Keratinocyte (primary cell): ENCODE measurements around the gene MINK1. TPM values are rescaled to one million over a fixed set of nuclear protein-coding genes. Genes with fewer than 3 reads are reported as not detected.

Experiments
- DNase-seq: peaks from one replicate; pipeline ENCODE4 v3.0.0-alpha.2; 2011; ENCODE audit warnings: low read depth, missing footprints, low spot score
- FAIRE-seq: peaks from 2 replicates; lab custom pipeline; 2011; peaks lifted over from hg19 to GRCh38; lab: Jason Lieb, UNC
- H2AFZ ChIP-seq: 2 replicates; pipeline ENCODE4 v1.6.0; 2012; ENCODE audit warnings: low read length, control low read depth, inconsistent platforms; ENCODE audit not compliant: control insufficient read depth
- H3K27ac ChIP-seq: 2 replicates; pipeline ENCODE4 v1.5.1; 2011; ENCODE audit warnings: low read length; ENCODE audit not compliant: control insufficient read depth, insufficient read depth
- H3K27me3 ChIP-seq: 3 replicates; pipeline ENCODE4 v1.6.0; 2011; ENCODE audit warnings: low read length; ENCODE audit not compliant: control insufficient read depth, insufficient read depth; ENCODE audit errors: extremely low read depth
- H3K36me3 ChIP-seq, 2 experiments: 2 replicates in 1 of 2; 3 replicates in 1 of 2; pipeline ENCODE4 v1.5.1; 2011; ENCODE audit warnings: low read length in 2 of 2, mild to moderate bottlenecking in 1 of 2; ENCODE audit not compliant: control insufficient read depth in 2 of 2, insufficient read depth in 2 of 2; ENCODE audit errors: extremely low read depth in 1 of 2
- H3K4me1 ChIP-seq: 3 replicates; pipeline ENCODE4 v1.5.1; 2011; ENCODE audit warnings: low read length; ENCODE audit not compliant: control insufficient read depth, insufficient read depth; ENCODE audit errors: extremely low read depth
- H3K4me2 ChIP-seq: 3 replicates; pipeline ENCODE4 v1.6.0; 2011; ENCODE audit warnings: low read depth, low read length; ENCODE audit not compliant: control insufficient read depth, insufficient read depth; ENCODE audit errors: extremely low read depth
- H3K4me3 ChIP-seq, 3 experiments: fragments of 200-600 bp in 1 of 3; sonication (generic) in 1 of 3; 2 replicates in 2 of 3; 3 replicates in 1 of 3; pipeline ENCODE4 v1.5.1; 2011 to 2016; ENCODE audit warnings: low read length in 3 of 3, mild to moderate bottlenecking in 3 of 3, control low read depth in 2 of 3, inconsistent platforms in 1 of 3, low read depth in 1 of 3, mixed read lengths in 1 of 3, mixed run types in 1 of 3, moderate library complexity in 1 of 3; ENCODE audit not compliant: control insufficient read depth in 2 of 3, insufficient read depth in 2 of 3; ENCODE audit errors: extremely low read depth in 1 of 3
- H3K79me2 ChIP-seq: 2 replicates; pipeline ENCODE4 v1.6.0; 2012; ENCODE audit warnings: low read length; ENCODE audit not compliant: control insufficient read depth, insufficient read depth
- H3K9ac ChIP-seq: 3 replicates; pipeline ENCODE4 v1.6.0; 2011; ENCODE audit warnings: low read length; ENCODE audit not compliant: control insufficient read depth, insufficient read depth; ENCODE audit errors: extremely low read depth
- H3K9me1 ChIP-seq: 3 replicates; pipeline ENCODE4 v1.6.0; 2011; ENCODE audit warnings: low read length; ENCODE audit not compliant: control insufficient read depth, insufficient read depth; ENCODE audit errors: extremely low read depth
- H3K9me3 ChIP-seq: 2 replicates; pipeline ENCODE4 v1.5.1; 2012; ENCODE audit warnings: low read depth, low read length; ENCODE audit not compliant: control insufficient read depth
- H4K20me1 ChIP-seq: 3 replicates; pipeline ENCODE4 v1.6.0; 2011; ENCODE audit warnings: low read length; ENCODE audit not compliant: control insufficient read depth, insufficient read depth; ENCODE audit errors: extremely low read depth
- EZH2 ChIP-seq: IDR thresholded peaks from one replicate; pipeline ENCODE4 v1.6.1; 2012; ENCODE audit warnings: inconsistent platforms, mild to moderate bottlenecking, low read length, moderate library complexity
- dilution Hi-C: fragments of 300-500 bp; cut with MboI; formaldehyde crosslinking; loops from one replicate; pipeline ENCODE4 v1.7.0; 2020; ENCODE audit warnings: low sequenced_read_pairs; ENCODE audit not compliant: extremely low pct_ligation_motif_present
- polyA plus RNA-seq, 5 experiments: library from polyadenylated mRNA; depleted of rRNA in 3 of 5; stranded (reverse) in 3 of 5; stranded (forward) in 1 of 5; unstranded in 1 of 5; fragments of >200 nt; gene quantifications; 1 replicate in 1 of 5; 2 replicates in 3 of 5; 3 replicates in 1 of 5; pipeline versions ENCODE4 v1.2.1 to v1.2.3, GENCODE V29; 2011 to 2012; ENCODE audit warnings: missing spikeins in 2 of 5, low read depth in 1 of 5, low replicate concordance in 1 of 5
- TF ChIP-seq, protein P1 (sequence below), 3 experiments: IDR thresholded peaks in 1 of 3; conservative IDR thresholded peaks in 1 of 3; optimal IDR thresholded peaks in 1 of 3; 2 replicates in 2 of 3; 3 replicates in 1 of 3; pipeline versions ENCODE3 to v1.5.1; 2011; ENCODE audit warnings: low read length in 3 of 3, mild to moderate bottlenecking in 3 of 3, moderate library complexity in 2 of 3, control low read depth in 1 of 3, inconsistent platforms in 1 of 3; ENCODE audit not compliant: insufficient read depth in 2 of 3; ENCODE audit errors: extremely low read depth in 1 of 3

The MINK1 gene
- polyA plus RNA-seq, 1 donor (not counting 4 experiments of a cell fraction or from before 2014, with no cell fraction given): 82.8 TPM

DNA sequence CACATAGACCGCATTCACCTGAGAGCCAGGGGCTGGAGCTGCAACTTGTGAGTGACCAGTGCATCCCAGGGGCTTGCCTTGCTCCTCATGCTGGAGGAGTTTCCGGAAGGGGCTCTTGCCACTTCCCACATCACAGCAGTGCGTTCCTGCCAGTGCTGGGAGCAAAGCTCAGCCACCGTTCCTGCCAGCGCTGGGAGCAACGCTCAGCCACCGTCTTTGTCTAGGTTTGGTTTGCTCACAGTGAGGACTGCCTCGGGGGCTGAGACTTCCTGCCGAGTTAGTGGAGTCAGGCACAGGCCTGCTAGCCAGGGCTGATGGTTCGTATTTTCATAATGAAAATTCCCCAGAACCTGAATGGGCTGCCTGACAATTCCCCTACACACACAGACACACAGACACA is 75.2 kb downstream of the MINK1 start:
- TF ChIP-seq EZH2: no peak
- TF ChIP-seq, protein P1, sequence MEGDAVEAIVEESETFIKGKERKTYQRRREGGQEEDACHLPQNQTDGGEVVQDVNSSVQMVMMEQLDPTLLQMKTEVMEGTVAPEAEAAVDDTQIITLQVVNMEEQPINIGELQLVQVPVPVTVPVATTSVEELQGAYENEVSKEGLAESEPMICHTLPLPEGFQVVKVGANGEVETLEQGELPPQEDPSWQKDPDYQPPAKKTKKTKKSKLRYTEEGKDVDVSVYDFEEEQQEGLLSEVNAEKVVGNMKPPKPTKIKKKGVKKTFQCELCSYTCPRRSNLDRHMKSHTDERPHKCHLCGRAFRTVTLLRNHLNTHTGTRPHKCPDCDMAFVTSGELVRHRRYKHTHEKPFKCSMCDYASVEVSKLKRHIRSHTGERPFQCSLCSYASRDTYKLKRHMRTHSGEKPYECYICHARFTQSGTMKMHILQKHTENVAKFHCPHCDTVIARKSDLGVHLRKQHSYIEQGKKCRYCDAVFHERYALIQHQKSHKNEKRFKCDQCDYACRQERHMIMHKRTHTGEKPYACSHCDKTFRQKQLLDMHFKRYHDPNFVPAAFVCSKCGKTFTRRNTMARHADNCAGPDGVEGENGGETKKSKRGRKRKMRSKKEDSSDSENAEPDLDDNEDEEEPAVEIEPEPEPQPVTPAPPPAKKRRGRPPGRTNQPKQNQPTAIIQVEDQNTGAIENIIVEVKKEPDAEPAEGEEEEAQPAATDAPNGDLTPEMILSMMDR (optimal IDR thresholded peaks at IDR 0.05 in 1 of 3, IDR thresholded peaks at IDR 0.05 in 1 of 3, conservative IDR thresholded peaks at IDR 0.05 in 1 of 3; ENCODE audit: extremely low read depth in 1 of 3, insufficient read depth in 2 of 3, low read length in 3 of 3): no peak
- H3K79me2 ChIP-seq: no peaks in the 10 kb centered on the region
- H3K9me3 ChIP-seq: no peaks in the 10 kb centered on the region
- no peaks in the 10 kb centered on the region for H3K27me3 ChIP-seq
- H4K20me1 ChIP-seq: peaks cover 2% of the 10 kb centered on the region
- H3K4me1 ChIP-seq: peaks cover 26% of the 10 kb centered on the region
- H3K4me3 ChIP-seq: peak overlapping the region in 1 of 3 experiments; percentile 4
- no peaks in the 10 kb centered on the region for H3K36me3 ChIP-seq
- peak overlapping the region; percentile 83 for H3K9ac ChIP-seq
- H3K4me2 ChIP-seq: peak overlapping the region; percentile 93
- peak; percentile 58 for DNase-seq
- peak overlapping the region; percentile 97 for H3K27ac ChIP-seq
- dilution Hi-C loops: no loop called here
- H2AFZ ChIP-seq: peak overlapping the region; percentile 78
- no peaks in the 10 kb centered on the region for H3K9me1 ChIP-seq
- peak; percentile 85 for FAIRE-seq

DNA sequence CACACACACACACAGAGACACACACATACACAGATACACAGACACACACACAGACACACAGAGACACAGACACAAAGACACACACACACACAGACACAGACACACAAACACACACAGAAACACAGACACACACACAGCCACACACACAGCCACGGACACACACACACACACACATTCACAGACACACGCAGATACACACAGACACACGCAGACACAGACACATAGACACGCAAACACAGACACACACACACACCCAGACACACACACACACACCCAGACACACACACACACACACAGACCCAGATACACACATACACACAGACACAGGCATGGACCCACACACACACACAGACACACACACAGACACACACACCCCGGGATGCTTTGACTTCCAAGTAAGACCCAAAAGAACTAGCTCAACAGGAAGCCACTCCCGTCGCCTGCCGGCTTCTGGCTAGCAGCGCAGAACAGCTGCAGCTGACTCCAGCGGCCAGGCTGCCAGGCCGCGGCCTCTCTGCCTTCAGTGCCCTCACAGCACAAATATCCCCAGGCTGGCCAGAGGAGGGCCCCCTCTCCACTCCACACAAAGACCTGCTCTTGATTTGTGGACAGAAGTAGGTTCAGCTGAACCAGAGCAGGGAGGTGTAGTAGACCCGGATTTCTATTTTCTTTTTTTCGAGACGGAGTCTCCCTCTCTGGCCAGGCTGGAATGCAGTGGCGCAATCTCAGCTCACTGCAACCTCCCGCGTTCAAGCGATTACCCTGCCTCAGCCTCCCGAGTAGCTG is 75.8 kb downstream of the MINK1 start:
- TF ChIP-seq EZH2: no peak
- TF ChIP-seq, protein P1 (optimal IDR thresholded peaks at IDR 0.05 in 1 of 3, IDR thresholded peaks at IDR 0.05 in 1 of 3, conservative IDR thresholded peaks at IDR 0.05 in 1 of 3; ENCODE audit: extremely low read depth in 1 of 3, insufficient read depth in 2 of 3, low read length in 3 of 3): peak; percentile 75 to 82 (median 75)
- H3K9ac ChIP-seq: peak overlapping the region; percentile 83
- peak overlapping the region; percentile 78 for H2AFZ ChIP-seq
- no peaks in the 10 kb centered on the region for H3K36me3 ChIP-seq
- H3K9me3 ChIP-seq: no peaks in the 10 kb centered on the region
- FAIRE-seq (peak; percentile 55), DNase-seq (peak; percentile 85)
- peak overlapping the region; percentile 93 for H3K4me2 ChIP-seq
- H3K4me3 ChIP-seq: peak overlapping the region in 1 of 3 experiments; percentile 61
- no peaks in the 10 kb centered on the region for H3K27me3 ChIP-seq
- H4K20me1 ChIP-seq: no peaks in the 10 kb centered on the region
- H3K27ac ChIP-seq: peak overlapping the region; percentile 97
- dilution Hi-C loops: no loop called here
- H3K4me1 ChIP-seq: peaks cover 22% of the 10 kb centered on the region
- H3K79me2 ChIP-seq: no peaks in the 10 kb centered on the region
- no peaks in the 10 kb centered on the region for H3K9me1 ChIP-seq
